GM12865 (cell line): ENCODE measurements around the gene PCDHB12.
"Not testable (repeated sequence)": the region's sequence is repeated elsewhere in the genome, so short reads cannot be mapped to it uniquely, and the experiment has no call there.

ENCODE experiments used
- DNase-seq: peaks from one replicate; pipeline ENCODE4 v3.0.0; 2010; ENCODE audit warnings: low read depth
- H3K4me3 ChIP-seq: 2 replicates; pipeline ENCODE4 v1.5.1; 2011; ENCODE audit warnings: mild to moderate bottlenecking, low read depth, low read length, control low read depth
- TF ChIP-seq, protein P1 (sequence below): IDR thresholded peaks from 2 replicates; pipeline ENCODE4 v1.5.1; 2011; ENCODE audit warnings: low read length, control low read depth, low read depth, inconsistent platforms; ENCODE audit not compliant: insufficient read depth; ENCODE audit errors: missing control alignments

Gene PCDHB12

DNA sequence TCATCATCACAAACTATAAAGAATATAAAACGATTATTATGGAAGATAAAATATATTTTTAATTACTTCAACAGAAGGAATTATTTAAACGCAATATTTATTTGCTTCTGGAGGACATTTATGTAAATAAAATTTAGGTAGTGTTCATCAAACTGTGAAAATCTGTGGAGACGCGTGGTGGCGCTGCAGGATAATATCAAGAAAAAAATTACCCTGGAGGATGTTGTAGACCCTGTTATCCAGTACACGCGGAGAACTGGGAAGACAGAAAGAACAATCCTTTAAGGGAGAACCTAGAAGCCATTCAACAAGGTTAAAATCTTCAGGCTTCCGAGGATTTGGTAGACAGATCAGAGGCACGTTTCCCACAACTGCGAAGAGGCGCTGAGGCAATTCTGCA is at the start of gene PCDHB12:
PCDHB12 (plus strand) TSS at position 242 of the 400 bp plus-strand sequence. CDS start 189 bp downstream, outside the sequence.
- H3K4me3 ChIP-seq = no peak within 1 kb of the TSS
- TF ChIP-seq, protein P1, sequence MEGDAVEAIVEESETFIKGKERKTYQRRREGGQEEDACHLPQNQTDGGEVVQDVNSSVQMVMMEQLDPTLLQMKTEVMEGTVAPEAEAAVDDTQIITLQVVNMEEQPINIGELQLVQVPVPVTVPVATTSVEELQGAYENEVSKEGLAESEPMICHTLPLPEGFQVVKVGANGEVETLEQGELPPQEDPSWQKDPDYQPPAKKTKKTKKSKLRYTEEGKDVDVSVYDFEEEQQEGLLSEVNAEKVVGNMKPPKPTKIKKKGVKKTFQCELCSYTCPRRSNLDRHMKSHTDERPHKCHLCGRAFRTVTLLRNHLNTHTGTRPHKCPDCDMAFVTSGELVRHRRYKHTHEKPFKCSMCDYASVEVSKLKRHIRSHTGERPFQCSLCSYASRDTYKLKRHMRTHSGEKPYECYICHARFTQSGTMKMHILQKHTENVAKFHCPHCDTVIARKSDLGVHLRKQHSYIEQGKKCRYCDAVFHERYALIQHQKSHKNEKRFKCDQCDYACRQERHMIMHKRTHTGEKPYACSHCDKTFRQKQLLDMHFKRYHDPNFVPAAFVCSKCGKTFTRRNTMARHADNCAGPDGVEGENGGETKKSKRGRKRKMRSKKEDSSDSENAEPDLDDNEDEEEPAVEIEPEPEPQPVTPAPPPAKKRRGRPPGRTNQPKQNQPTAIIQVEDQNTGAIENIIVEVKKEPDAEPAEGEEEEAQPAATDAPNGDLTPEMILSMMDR = no peak
- no peak for DNase-seq

DNA sequence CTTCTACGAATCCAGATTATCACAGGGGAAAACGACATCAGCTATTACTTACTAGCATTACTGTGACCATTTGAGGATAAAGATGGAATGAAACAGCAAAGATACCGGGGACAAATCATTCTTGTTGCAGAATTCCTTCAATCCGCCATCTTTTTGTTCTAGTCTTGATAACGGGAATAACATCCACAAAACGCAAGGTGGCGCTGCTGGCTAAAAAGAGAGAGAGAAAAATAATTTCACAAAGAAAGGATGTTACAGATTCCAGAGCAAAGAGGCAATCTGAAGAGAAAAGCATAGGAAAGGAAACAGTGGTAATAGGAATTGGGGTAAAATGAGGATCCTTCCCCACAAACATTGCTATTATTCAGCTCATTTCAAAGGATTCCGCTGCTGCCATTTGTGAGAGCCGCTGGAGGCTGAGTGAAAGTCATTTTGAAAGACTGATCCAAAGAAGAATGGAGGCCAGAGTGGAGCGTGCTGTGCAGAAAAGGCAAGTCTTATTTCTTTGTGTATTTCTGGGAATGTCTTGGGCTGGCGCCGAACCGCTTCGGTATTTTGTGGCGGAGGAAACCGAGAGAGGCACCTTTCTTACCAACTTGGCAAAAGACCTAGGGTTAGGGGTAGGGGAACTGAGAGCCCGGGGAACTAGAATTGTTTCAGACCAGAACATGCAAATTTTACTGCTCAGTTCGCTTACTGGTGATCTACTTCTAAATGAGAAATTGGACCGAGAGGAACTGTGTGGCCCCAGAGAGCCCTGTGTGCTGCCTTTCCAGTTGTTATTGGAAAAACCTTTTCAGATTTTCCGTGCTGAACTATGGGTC is 35.9 kb upstream of the PCDHB12 start, which contains the start of gene PCDHB7:
PCDHB7 (plus strand) TSS at position 264 of the 824 bp plus-strand sequence; CDS start at position 456, 192 bp downstream.
- DNase-seq = no peak
- no peak within 1 kb of the TSS for H3K4me3 ChIP-seq
- TF ChIP-seq, protein P1 = peak; percentile 9

DNA sequence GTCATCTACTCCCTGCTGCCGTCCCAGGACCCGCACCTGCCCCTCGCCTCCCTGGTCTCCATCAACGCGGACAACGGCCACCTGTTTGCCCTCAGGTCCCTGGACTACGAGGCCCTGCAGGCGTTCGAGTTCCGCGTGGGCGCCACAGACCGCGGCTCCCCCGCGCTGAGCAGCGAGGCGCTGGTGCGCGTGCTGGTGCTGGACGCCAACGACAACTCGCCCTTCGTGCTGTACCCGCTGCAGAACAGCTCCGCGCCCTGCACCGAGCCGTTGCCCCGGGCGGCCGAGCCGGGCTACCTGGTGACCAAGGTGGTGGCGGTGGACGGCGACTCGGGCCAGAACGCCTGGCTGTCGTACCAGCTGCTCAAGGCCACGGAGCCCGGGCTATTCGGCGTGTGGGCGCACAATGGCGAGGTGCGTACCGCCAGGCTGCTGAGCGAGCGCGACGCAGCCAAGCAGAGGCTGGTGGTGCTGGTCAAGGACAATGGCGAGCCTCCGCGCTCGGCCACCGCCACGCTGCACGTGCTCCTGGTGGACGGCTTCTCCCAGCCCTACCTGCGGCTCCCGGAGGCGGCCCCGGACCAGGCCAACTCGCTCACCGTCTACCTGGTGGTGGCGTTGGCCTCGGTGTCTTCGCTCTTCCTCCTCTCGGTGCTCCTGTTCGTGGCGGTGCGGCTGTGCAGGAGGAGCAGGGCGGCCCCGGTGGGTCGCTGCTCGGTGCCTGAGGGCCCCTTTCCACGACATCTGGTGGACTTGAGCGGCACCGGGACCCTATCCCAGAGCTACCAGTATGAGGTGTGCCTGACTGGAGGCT is 34.0 kb upstream of the PCDHB12 start:
- not testable (repeated sequence) for DNase-seq

DNA sequence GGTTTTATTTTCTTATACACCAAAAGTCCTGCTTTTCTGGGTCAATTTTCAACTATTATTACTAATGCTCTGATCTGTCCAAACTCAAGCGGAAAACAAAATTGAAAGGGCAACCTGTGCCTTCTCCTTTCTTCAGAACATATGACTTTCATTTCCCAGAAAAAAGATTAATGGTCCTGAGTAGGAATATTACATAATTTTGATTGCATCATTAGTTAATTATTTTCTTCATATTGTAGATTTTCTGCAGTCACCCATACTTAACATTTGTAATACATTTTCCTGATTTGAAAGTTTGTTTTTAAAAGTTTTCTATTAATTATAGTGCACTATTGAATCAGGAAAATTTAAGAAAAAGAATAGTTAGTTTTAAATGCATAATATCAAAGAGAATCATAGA is 32.6 kb upstream of the PCDHB12 start:
- DNase-seq = no peak
- TF ChIP-seq, protein P1 = no peak
- no peak overlapping the region for H3K4me3 ChIP-seq

More for the DNA sequence above, 34.0 kb upstream of the PCDHB12 start:
- H3K4me3 ChIP-seq = not testable (repeated sequence)

DNA sequence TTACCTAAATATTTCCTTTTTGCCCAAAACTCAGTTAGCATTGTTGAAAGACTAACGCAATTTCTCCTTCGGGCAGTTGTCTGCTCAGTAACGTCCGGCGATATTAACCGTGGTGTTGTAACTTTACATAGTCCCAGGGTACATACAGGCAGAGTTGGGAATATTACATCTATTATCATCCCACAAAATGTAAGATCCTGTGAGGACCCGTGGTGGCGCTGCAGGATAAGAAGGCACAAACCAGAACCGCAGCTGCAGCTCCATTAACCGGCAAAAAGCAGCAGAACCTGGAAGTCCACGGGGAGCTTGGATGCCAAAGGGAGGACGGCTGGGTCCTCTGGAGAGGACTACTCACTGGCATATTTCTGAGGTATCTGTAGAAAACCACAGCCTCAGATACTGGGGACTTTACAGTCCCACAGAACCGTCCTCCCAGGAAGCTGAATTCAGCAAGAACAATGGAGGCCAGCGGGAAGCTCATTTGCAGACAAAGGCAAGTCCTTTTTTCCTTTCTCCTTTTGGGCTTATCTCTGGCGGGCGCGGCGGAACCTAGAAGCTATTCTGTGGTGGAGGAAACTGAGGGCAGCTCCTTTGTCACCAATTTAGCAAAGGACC is 30.8 kb upstream of the PCDHB12 start, which contains the start of gene PCDHB8:
PCDHB8 (plus strand) TSS at position 214 of the 615 bp plus-strand sequence; CDS start at position 459, 245 bp downstream.
- not testable (repeated sequence) for DNase-seq

DNA sequence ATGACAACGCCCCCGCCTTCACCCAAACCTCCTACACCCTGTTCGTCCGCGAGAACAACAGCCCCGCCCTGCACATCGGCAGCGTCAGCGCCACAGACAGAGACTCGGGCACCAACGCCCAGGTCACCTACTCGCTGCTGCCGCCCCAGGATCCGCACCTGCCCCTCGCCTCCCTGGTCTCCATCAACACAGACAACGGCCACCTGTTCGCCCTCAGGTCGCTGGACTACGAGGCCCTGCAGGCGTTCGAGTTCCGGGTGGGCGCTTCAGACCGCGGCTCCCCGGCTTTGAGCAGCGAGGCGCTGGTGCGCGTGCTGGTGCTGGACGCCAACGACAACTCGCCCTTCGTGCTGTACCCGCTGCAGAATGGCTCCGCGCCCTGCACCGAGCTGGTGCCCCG is 29.1 kb upstream of the PCDHB12 start:
- DNase-seq, H3K4me3 ChIP-seq: not testable (repeated sequence)

More for the DNA sequence above, 30.8 kb upstream of the PCDHB12 start, which contains the start of gene PCDHB8:
- H3K4me3 ChIP-seq = not testable (repeated sequence)

DNA sequence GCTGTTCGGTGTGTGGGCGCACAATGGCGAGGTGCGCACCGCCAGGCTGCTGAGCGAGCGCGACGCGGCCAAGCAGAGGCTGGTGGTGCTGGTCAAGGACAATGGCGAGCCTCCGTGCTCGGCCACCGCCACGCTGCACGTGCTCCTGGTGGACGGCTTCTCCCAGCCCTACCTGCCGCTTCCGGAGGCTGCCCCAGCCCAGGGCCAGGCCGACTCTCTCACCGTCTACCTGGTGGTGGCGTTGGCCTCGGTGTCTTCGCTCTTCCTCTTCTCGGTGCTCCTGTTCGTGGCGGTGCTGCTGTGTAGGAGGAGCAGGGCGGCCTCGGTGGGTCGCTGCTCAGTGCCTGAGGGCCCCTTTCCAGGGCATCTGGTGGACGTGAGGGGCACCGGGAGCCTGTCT is 28.6 kb upstream of the PCDHB12 start:
- not testable (repeated sequence) for H3K4me3 ChIP-seq, DNase-seq

DNA sequence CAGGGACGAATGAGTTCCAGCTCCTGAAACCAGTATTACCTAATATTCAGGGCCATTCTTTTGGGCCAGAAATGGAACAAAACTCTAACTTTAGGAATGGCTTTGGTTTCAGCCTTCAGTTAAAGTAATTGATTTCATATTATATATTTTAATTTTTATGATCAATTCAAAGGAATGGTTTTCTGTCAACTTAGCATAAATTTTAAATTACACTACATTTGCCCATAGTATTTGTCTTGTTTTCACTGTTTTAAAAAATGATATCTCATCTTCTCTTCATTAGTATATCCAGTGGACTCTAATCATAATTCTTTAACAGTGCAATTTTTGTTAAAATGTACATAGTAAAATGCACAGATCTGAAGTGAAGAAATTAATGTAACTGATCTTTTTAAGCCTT is 28.2 kb upstream of the PCDHB12 start:
- TF ChIP-seq, protein P1 = no peak
- H3K4me3 ChIP-seq = no peak overlapping the region
- no peak for DNase-seq
